ENCODE data around the gene H6PD. TPM values are rescaled to one million over a fixed set of nuclear protein-coding genes. Genes with fewer than 3 reads are reported as not detected.

H6PD gene
- total and polyA plus RNA-seq, 9 of the 15 experiments (the other 6 are each of a cell fraction or from before 2014, with no cell fraction given), result 0.04 to 2.5 (median 0.95) TPM

GRCh38 chr1:9198538-9199361 is 35.8 kb upstream of the H6PD start:
- H3K79me2 ChIP-seq (ENCODE audit: control insufficient read depth, insufficient read depth, low read length), result no peaks in the 10 kb centered on the region
- no TSS peak for BruUV-seq (replicated peaks)
- H3K4me2 ChIP-seq (ENCODE audit: insufficient read depth, low read length), result no peak overlapping the region
- H3K27ac ChIP-seq (ENCODE audit: extremely low read depth, low read depth, low read length), result no peak overlapping the region
- H3K36me3 ChIP-seq (ENCODE audit: control insufficient read depth, insufficient read depth, low read length), result no peaks in the 10 kb centered on the region
- H3K9ac ChIP-seq (ENCODE audit: insufficient read depth in 1 of 2, low read depth in 2 of 2, low read length in 2 of 2), result no peak overlapping the region
- intact Hi-C loops (cut with micrococcal nuclease) (loop anchor here (5.0 kb wide), 2 partner anchors 191 to 281 kb away; no protein-coding TSS in a partner anchor), in situ Hi-C loops (cut with MboI) (loop anchor here (5.0 to 10.0 kb wide), 3 partner anchors 51 to 184 kb away; no protein-coding TSS in a partner anchor)
- H2AFZ ChIP-seq (ENCODE audit: low read depth, low read length), result no peak overlapping the region
- H4K20me1 ChIP-seq (replicated peaks; ENCODE audit: control insufficient read depth, insufficient read depth, low read length), result peaks cover 29% of the 10 kb centered on the region
- peaks cover 0 to 3% of the 10 kb centered on the region in 2 experiments; a peak in 1 of 5 replicates for H3K4me1 ChIP-seq (replicated peaks in 1 of 2; ENCODE audit: control insufficient read depth in 2 of 2, insufficient read depth in 2 of 2, low read length in 2 of 2)
- FAIRE-seq (no peak), ATAC-seq (0 out of 3 replicates have a peak, but pooled peaks have one; percentile 21), DNase-seq (ENCODE audit: extremely low read depth in 1 of 4, low spot score in 3 of 4) (no peak)
- 15% methylated on average over 26 of the region's 54 CpGs for WGBS (ENCODE audit: insufficient coverage, low coverage, missing lambda C conversion rate)
- ChIA-PET CTCF (ENCODE audit: low intra/inter-chr PET ratio) (no interaction called here), POLR2A (no interaction called here)
- no peak overlapping the region for H3K4me3 ChIP-seq
- no peaks in the 10 kb centered on the region for H3K9me3 ChIP-seq (replicated peaks; ENCODE audit: control insufficient read depth, insufficient read depth, low read depth, low read length)
- peaks cover 64 to 87% of the 10 kb centered on the region in 2 experiments for H3K27me3 ChIP-seq (ENCODE audit: control insufficient read depth in 2 of 2, insufficient read depth in 2 of 2, low read length in 2 of 2)
- TF ChIP-seq ZNF212 (CRISPR knock-in tag; IDR thresholded peaks at IDR 0.05) (no peak), SMC3 (conservative IDR thresholded peaks at IDR 0.05; ENCODE audit: insufficient read depth, low read depth, low read length) (no peak), EP400 (IDR thresholded peaks at IDR 0.05) (no peak), TARDBP (IDR thresholded peaks at IDR 0.05) (no peak), ZNF407 (IDR thresholded peaks at IDR 0.05; ENCODE audit: low read depth) (no peak), EP300 (IDR thresholded peaks at IDR 0.05; ENCODE audit: low read length) (no peak), MAFK (IDR thresholded peaks at IDR 0.05; ENCODE audit: low read length) (peak; percentile 31; the same call in 1 of the 2 replicates)
- TF ChIP-seq, protein P1, sequence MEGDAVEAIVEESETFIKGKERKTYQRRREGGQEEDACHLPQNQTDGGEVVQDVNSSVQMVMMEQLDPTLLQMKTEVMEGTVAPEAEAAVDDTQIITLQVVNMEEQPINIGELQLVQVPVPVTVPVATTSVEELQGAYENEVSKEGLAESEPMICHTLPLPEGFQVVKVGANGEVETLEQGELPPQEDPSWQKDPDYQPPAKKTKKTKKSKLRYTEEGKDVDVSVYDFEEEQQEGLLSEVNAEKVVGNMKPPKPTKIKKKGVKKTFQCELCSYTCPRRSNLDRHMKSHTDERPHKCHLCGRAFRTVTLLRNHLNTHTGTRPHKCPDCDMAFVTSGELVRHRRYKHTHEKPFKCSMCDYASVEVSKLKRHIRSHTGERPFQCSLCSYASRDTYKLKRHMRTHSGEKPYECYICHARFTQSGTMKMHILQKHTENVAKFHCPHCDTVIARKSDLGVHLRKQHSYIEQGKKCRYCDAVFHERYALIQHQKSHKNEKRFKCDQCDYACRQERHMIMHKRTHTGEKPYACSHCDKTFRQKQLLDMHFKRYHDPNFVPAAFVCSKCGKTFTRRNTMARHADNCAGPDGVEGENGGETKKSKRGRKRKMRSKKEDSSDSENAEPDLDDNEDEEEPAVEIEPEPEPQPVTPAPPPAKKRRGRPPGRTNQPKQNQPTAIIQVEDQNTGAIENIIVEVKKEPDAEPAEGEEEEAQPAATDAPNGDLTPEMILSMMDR (IDR thresholded peaks at IDR 0.05 in 2 of 3, conservative IDR thresholded peaks at IDR 0.05 in 1 of 3; ENCODE audit: insufficient read depth in 2 of 3, low read depth in 1 of 3, low read length in 3 of 3), result peak in 1 of 3 experiments; percentile 15; a peak in 1 of 6 replicates
- no peaks in the 10 kb centered on the region for H3K9me1 ChIP-seq (ENCODE audit: control insufficient read depth, insufficient read depth, low read length)
